M059J (cell line): ENCODE measurements around the gene G2E3. TPM values are rescaled to one million over a fixed set of nuclear protein-coding genes. Genes with fewer than 3 reads are reported as not detected.
A peak's percentile ranks its signal among the peaks of the same experiment; 100 is the strongest.
"Not testable (repeated sequence)": the region's sequence is repeated elsewhere in the genome, so short reads cannot be mapped to it uniquely, and the experiment has no call there.

Source experiments
- DNase-seq: peaks from one replicate; pipeline ENCODE4 v3.0.0-alpha.2; 2012; ENCODE audit warnings: low read depth
- total RNA-seq: library from RNA; depleted of rRNA; stranded (reverse); fragments of >200 nt; shearing (Covaris generic); gene quantifications from 2 replicates; pipeline ENCODE4 v1.2.3, GENCODE V29; 2014; rRNA removed

Gene G2E3, protein sequence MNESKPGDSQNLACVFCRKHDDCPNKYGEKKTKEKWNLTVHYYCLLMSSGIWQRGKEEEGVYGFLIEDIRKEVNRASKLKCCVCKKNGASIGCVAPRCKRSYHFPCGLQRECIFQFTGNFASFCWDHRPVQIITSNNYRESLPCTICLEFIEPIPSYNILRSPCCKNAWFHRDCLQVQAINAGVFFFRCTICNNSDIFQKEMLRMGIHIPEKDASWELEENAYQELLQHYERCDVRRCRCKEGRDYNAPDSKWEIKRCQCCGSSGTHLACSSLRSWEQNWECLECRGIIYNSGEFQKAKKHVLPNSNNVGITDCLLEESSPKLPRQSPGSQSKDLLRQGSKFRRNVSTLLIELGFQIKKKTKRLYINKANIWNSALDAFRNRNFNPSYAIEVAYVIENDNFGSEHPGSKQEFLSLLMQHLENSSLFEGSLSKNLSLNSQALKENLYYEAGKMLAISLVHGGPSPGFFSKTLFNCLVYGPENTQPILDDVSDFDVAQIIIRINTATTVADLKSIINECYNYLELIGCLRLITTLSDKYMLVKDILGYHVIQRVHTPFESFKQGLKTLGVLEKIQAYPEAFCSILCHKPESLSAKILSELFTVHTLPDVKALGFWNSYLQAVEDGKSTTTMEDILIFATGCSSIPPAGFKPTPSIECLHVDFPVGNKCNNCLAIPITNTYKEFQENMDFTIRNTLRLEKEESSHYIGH
- 19.0 and 31.5 TPM in 2 replicates for total RNA-seq

DNA sequence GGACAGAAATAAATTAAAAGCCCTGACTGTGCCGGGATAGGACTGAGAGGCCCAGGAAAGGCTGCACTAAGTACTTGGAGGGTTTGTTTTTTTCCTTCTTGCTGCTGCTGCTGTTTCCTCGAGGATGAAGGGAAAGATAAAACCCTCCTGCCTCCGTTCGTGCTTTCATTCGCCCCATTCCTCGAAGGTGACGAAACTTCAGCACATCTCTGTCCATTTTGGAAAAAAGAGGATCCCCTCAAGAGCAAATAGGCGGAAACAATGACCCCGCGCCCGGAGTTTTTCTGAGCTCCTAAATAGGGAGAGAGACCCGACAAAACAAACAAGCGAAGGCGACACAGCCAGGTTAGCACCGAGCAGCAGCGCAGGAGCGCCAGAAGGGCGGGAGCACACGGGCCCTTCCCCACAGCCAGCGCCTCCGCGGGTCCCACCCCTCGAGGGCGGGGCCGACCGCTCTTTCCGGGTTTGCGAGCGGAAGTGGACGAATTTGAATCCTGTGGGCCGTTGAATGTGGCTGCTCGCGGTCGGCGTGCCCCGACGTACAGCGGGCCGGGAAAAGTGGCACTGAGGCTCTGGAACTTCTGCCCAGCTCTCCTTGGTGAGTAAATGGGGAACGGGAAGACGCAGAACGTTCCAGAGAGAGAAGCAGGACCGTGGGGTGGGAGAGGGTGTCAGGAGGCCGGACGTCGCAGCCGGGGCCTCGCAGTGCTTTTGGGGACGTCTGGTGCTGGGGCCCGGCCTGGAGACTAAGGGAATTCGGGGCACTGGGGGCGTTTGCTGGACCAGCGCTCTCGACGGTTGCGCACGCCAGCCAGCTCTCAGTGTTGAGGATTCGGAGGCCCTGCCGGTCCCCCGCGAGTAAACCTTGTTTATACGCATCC lies at the start of gene G2E3:
Gene G2E3 (plus strand): TSS at position 484 of the 881 bp plus-strand sequence. CDS start 21,922 bp downstream, outside the sequence.
- peak; percentile 88 for DNase-seq

DNA sequence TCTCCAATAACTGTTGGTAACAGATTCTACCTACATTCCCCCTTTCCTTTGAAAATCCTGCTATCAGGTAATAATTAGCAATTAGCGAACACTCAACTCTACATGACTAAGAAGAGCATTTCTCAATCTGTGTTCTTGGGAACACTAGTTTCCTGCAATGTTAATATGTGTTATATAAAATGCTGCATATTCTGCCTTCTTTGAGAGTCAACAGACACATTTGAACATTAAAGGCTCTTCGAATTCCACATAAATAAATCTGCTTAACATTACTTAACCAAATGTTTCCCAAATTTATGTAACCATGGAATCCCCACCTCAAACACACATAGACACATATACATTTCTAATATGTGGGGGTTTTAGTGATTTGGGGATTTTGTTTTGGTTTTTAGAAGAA lies 41.2 kb upstream of the G2E3 start:
- DNase-seq: no peak

DNA sequence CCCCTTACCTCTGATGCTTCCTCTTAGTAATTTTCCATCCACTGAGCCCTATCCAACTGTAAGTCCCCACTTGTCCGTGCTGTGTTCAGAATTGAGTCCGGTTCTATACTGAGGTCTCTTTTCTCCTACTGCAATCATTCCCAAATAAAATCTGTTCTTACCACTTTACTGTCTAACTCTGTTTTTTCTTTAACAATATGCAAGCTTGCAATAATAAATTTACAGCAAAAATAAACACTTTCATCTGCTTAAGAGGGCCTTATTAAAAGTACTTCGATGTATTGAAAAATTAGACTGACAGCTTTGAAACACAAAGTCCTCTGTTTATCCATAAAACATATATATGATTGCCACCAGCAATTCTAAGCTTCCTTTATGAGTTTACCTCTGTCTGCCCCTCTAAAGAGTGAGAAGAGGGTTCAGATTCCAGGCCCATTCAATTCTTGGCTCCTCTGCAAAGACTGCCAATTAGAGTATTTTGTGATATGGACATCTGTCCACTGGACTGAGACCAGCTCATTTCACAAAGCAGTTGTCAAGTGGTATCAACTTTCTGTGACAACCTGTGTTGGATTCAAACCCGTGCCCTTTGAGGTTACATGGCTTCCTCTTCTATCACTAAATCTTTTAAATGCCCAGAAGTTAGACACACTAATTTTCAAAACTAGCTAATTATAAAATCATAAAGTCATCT lies 39.9 kb upstream of the G2E3 start:
- DNase-seq: no peak

DNA sequence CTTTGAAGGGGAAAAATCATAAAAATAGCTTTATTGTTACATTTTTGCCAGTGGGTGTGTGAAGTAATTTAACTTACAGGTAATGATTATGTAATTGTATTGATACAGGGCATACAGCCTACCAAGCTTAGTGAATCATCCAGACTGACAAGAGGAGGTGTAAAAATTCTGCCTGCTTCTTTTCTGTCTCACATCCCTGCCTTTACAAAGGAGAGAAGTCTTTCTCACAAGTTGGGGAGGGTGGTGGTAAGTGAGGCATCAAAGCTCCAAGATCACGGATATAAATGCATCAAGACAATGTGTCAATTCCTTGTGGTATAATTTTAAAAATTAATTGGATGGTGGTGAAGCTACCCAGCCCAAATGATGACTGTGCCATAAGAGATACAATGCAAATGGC lies 39.0 kb upstream of the G2E3 start:
- no peak for DNase-seq

DNA sequence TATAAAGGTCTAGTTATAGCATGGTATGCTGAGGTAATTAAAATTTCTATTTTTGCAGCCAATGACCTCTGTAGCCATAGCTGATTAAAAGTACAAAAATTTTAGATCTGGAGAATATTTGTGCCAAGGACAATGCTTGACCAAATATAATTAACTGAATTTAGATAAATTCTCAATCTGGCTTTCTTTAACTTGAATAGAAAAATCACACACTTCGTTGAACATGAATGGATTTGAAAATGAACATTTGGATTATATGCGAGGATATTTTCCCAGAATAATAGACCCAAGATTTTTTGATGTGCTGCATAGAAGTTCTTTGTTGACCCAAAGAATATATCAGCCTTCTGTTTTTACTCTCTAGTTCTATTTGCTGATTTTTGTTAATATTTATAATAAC lies 38.4 kb upstream of the G2E3 start:
- DNase-seq: no peak

DNA sequence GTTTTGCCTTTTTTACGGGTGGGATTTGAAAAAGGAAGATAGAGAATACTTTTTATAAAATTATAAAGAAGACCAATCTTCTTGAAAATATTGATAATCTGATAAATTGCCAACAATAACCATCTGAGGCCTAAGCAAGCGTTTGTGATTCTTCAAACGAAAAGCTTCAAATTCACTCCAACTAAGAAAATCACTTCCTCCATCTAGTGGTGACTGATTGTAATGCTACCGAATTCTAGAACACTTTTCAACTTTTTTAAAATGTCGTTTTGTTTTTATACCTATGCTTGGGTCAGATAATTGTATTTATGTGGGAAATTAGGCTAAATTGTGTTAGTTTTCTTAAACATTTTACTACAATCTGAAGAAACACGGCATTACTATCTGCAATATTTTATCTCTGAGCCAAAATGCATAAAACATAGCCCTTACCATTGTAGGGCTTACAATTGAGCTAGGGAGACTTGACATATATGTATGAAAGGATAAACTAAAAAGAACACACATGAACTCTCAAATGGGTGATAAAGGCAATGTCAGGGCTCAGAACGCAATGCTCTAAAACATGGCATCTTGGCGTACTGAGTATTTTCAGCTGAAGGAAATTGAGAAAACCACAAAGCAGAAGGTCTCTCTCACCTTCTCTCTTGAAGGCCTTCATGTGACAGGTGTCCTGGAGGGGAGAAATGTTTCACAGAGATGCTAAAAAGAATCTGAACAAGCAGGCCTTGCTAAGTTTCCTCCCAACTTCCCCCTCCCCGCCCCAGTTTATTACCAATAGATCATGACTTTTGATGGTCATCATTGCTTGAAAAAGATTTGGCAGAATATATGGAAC lies 36.8 kb upstream of the G2E3 start:
- peak; percentile 47 for DNase-seq

DNA sequence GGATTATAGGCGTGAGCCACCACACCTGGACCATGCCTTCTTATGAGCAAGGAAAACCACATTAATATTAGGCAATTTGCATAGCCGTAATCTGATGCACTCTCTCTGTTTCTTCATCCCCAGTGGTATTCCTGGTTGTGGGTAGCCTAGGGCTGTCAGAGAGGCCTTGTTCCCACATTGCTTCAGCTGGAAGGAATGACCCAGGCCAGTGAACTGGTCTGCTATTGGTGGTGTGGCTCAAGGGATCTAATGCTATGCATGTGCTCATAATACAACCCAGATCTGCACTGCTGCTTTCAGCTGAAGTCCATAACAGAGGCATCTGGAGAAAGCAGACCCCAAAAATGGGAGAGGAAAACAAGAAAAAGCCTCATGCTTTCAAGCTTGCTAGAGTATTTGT lies 33.1 kb upstream of the G2E3 start:
- peak; percentile 10 for DNase-seq

DNA sequence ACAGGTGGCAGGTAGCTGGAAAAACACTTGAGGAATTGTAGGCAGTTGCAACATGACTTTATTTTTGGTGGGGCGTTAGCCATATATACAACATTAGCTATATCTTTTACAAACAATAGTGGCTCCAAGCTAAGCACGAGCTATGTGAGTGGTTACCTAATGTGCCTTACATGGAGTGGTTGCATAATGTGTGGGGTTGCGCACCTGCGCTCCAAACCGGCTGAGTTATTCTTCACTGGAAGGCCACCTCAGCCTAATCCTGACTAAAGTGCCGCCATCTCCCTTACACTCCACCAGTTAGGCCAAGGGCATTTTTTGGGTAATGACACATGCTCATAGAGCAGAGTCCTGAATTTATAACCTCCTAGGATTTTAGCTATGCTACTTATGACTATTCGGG lies 31.8 kb upstream of the G2E3 start:
- no peak for DNase-seq

DNA sequence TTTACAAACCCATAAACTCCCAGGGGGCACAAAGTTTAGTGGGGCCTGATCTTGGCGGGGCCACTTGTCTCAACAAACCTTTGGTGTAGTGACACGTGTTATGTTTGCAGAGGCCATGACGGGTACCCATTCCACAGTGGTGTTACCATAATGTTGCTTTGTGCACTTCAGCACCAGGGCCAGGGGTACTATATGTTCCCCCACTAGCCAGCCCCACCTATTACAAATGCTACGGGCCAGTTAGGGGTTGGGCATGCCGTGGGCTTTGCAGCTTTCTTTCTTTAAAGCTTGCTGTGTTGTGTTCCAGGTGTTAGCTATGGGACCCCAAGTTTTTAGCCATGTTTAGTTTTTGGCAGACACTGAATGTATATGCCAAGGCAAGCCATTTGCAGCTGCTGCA lies 30.8 kb upstream of the G2E3 start:
- no peak for DNase-seq

DNA sequence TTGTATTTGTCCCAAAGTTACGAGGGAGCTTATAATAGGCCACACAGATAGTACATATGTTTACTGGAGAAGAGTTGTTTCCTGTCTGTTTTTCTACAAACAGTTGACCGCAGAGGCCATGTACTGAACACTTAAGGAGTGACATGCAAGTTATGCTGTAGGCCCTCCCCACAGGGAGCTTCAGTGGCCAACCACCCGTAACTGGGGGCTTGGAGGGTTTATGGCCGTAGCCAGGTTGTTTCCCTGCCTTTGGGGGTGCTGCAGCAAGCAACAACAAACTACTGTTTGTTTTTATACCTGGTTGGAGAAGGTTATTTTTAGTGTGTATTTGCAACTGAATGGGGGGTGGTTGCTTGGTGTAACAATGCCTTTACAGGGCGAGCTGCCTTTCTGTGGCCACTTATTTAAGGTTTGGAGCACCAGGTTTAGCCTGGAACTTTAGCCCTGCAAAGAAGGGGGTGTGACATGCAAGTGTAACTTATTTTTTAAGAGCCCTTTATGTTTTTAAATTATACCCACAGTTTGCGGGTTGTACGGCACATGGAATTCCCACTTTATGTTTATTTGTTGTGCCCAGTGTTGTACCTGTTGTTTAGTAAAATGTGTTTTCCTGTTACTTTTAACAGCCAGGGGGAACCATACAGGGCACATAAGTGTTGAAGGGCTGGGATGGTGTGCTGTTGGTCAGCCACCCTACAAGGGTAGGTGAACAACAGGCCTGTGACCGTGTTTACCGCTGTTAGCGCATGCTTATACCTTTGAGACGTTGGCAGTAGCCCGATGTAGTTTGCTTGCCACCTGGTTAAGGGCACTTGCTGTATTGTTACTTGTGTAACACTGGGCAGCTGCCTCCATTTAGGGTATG lies 29.9 kb upstream of the G2E3 start:
- no peak for DNase-seq

DNA sequence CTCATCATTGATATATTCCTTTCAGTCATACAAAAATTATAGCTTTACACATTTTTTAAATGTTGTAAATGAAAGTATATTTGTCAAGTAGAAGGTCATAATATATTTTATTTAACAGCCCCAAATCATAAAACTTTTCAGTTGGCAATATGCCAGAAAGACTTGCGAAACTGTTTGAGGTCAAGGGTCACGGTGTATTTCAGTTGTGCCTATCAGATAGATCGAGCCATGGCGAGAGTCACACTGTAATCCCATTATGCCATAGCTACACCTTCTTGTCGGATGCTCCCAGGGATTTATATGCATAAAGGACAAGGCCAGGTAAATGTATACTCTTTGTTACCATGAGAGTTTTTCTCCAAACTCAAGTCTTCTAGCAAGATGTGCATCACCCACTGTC lies 26.7 kb upstream of the G2E3 start:
- DNase-seq: no peak

DNA sequence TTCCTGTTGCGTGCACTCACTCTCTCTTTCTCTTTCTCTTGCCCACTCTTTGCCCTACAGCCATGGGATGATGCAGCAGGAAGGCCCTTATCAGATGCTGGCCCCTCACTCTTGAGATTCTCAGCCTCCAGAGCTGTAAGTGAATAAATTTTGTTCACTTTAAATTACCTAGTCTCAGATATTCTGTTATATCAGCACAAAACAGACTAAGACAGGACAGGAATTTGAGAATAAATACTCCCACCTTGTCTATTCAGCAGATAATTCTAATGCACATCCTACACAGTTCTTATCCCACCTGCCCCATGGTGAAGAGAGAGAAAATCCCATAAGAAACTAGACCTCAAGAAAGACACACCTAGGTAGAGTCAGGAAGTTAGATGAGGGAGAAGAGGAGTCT lies 25.8 kb upstream of the G2E3 start:
- DNase-seq: no peak

DNA sequence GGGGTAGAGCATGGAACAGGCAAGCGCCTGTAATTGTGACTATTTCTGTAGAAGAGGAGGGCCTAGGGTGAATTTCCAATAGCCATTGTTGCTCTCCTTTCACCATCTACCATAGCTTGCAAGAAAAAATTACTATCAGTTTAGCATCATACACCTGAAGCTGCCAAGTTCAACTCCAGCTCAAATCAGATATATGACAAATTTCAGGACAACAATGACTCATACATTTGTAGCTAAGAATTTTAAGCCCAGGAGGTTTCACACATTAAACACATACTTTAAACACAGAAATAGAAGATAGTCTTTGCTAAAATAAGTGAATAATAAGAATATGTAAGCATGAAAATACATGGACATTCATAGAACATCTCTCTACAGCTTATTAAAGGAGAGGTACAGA lies 17.6 kb upstream of the G2E3 start:
- DNase-seq: peak; percentile 28

DNA sequence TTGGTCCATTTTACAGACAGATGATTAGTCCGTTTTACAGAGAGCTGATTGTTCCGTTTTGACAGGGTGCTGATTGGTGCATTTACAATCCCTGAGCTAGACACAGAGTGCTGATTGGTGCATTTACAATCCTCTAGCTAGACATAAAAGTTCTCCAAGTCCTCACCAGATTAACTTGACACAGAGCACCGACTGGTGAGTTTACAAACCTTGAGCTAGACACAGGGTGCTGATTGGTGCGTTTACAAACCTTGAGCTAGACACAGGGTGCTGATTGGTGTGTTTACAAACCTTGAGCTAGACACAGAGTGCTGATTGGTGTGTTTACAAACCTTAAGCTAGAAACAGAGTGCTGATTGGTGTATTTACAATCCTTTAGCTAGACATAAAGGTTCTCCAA lies 12.2 kb upstream of the G2E3 start:
- DNase-seq: not testable (repeated sequence)

DNA sequence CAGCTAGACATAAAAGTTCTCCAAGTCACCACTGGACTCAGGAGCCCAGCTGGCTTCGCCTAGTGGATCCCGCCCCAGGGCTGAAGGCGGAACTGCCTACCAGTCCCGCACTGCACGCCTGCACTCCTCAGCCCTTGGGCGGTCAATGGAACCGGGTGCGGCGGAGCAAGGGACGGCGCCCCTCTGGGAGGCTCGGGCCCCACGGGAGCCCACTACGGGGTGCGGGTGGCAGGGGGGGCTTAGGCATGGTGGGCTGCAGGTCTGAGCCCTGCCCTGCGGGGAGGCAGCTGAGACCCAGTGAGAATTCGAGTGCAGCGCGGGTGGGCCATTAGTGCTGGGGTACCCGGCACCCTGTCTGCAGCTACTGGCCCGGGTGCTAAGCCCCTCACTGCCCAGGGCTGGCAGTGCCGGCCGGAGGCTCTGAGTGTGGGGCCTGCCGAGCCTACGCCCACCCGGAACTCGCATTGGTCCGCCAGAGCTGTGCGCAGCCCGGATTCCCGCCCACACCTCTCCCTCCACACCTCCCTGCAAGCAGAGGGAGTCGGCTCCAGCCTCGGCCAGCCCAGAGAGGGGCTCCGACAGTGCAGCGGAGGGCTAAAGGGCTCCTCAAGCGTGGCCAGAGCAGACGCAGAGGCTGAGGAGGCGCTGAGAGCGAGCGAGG lies 11.4 kb upstream of the G2E3 start:
- DNase-seq: no peak

DNA sequence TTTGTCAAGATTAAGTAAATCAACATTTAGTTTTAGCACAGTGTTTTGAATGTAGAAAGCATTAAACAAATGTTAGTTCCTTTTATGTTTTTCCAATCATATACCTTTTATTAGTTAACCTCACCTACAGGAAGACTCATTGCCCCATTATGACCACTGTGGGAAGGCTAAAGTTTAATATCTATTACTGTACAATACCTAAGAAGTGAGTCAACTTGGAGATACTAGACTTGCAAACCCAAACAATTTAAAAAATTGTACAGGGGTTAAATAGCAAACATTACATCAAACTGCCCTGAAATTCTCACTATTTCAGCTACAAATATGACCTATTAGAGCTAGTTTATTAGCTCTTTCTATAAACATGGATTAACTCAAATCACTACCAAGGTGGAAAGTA lies 8.6 kb upstream of the G2E3 start:
- peak; percentile 71 for DNase-seq

DNA sequence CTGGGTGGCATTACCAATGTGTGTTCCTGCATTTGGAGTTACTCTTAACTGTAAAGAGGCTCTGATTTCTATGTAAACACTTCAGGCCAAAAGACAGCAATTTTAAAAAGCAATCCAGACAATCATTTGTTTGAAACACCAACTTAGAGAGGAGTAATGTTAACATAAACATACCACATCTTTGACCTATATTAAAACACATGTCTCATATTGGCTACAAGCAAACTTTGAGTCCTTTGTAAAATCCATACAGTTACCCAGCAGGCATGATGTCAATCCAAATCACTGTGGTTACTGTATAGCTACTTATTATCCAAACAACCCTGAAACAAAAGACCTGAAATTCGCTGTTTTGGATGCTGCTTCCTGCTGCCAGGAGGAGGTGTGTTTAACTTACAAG lies 7.5 kb upstream of the G2E3 start:
- DNase-seq: no peak

DNA sequence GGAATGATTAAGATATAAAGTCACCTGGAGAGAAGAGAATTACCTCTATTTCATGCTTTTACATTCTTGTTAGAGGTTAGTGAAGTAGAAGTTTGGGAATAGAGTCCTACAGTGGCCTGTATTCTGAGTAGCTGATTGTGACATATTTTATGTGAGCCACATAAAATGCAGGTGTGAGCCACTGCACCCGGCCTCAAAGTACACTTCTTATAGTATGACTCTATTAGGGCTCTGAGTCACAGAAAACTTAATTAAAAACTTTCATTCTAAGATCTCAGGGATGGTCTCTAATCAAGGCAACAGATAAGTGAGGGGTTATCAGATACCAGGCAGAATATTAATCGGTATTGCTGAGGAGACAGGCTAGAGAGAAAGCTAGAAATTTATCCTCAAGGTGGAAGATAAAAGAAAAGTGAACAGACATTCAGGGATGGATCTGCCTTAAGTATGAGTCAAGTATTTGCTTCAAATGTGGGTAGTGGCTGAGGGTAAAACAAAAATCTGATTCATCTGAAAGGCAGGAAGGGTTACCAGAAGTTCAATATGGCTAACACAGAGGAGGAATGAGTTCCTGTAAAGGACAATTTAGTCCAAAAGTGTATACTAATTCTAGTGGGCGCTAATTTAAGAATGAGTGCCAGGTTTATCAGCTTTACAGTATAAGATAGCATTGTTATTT lies 5.5 kb upstream of the G2E3 start:
- DNase-seq: peak; percentile 78

DNA sequence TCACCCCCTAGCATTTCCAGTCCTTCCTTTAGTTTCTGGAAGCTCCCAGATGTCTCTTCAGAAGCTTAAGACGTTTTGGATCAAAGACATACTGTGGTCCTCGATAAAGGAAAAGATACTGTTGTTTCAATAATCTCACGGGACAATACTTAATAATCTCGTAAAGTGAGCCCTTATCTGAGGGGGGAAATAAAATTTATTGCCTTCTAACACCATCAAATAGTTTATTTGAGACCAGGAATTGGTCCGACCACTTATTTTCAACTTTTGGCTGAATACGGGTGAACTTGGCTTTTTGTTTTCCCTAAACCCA lies 640 bp upstream of the G2E3 start:
- DNase-seq: no peak
